Parathyroid adenoma (tissue), 2 donors: Measurements from ENCODE around the gene BSDC1.
A peak's percentile ranks its signal among the peaks of the same experiment; 100 is the strongest.
"Not testable (repeated sequence)": the region's sequence is repeated elsewhere in the genome, so short reads cannot be mapped to it uniquely, and the experiment has no call there.

Experiments used
- H2AFZ ChIP-seq: fragments of 300-600 bp; sonication (generic); one replicate; pipeline ENCODE4 v1.7.0; 2017; ENCODE audit warnings: antibody characterized with exemption, mild to moderate bottlenecking
- H3K27ac ChIP-seq: fragments of 300-600 bp; sonication (generic); one replicate; pipeline ENCODE4 v1.7.0; 2017
- H3K27me3 ChIP-seq: fragments of 300-600 bp; sonication (generic); one replicate; pipeline ENCODE4 v1.7.0; 2017; ENCODE audit warnings: low read length; ENCODE audit not compliant: control insufficient read depth, insufficient read depth
- H3K36me3 ChIP-seq: fragments of 300-600 bp; sonication (generic); one replicate; pipeline ENCODE4 v1.7.0; 2017; ENCODE audit warnings: low read length; ENCODE audit not compliant: control insufficient read depth, insufficient read depth
- H3K4me1 ChIP-seq: fragments of 300-600 bp; sonication (generic); one replicate; pipeline ENCODE4 v1.7.0; 2017; ENCODE audit warnings: control low read depth
- H3K4me2 ChIP-seq: fragments of 300-600 bp; sonication (generic); one replicate; pipeline ENCODE4 v1.7.0; 2017; ENCODE audit warnings: low read length
- H3K4me3 ChIP-seq: fragments of 300-600 bp; sonication (generic); one replicate; pipeline ENCODE4 v1.7.0; 2017; ENCODE audit warnings: low read depth, low read length
- H3K79me2 ChIP-seq: fragments of 300-600 bp; sonication (generic); one replicate; pipeline ENCODE4 v1.7.0; 2017; ENCODE audit warnings: control low read depth
- H3K9ac ChIP-seq: fragments of 300-600 bp; sonication (generic); one replicate; pipeline ENCODE4 v1.7.0; 2017; ENCODE audit warnings: mild to moderate bottlenecking
- H3K9me3 ChIP-seq: fragments of 300-600 bp; sonication (generic); one replicate; pipeline ENCODE4 v1.7.0; 2017; ENCODE audit warnings: low read length; ENCODE audit not compliant: control insufficient read depth
- TF ChIP-seq, protein P1 (sequence below): fragments of 300-600 bp; sonication (generic); IDR thresholded peaks from one replicate; pipeline ENCODE4 v1.7.0; 2017; ENCODE audit warnings: antibody characterized with exemption, mild to moderate bottlenecking
- donor health status: primary hyperparathyroidism.

BSDC1 gene, protein sequence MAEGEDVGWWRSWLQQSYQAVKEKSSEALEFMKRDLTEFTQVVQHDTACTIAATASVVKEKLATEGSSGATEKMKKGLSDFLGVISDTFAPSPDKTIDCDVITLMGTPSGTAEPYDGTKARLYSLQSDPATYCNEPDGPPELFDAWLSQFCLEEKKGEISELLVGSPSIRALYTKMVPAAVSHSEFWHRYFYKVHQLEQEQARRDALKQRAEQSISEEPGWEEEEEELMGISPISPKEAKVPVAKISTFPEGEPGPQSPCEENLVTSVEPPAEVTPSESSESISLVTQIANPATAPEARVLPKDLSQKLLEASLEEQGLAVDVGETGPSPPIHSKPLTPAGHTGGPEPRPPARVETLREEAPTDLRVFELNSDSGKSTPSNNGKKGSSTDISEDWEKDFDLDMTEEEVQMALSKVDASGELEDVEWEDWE

GRCh38 chr1:32394141-32394889, at the start of gene BSDC1:
TSS of gene BSDC1 (minus strand) at chr1:32394441. CDS start at chr1:32394414, 27 bp downstream.
- H3K4me1 ChIP-seq: peaks cover 2% of the 10 kb centered on the region
- peak within 1 kb of the TSS; percentile 93 for H3K27ac ChIP-seq
- H3K36me3 ChIP-seq: no peaks in the 10 kb centered on the region
- H3K4me2 ChIP-seq: peak within 1 kb of the TSS; percentile 92
- H2AFZ ChIP-seq: peak within 1 kb of the TSS; percentile 95
- H3K4me3 ChIP-seq: peak within 1 kb of the TSS; percentile 88
- no peaks in the 10 kb centered on the region for H3K27me3 ChIP-seq
- peaks cover 28% of the 10 kb centered on the region for H3K79me2 ChIP-seq
- H3K9ac ChIP-seq: peak within 1 kb of the TSS; percentile 63
- TF ChIP-seq, protein P1, sequence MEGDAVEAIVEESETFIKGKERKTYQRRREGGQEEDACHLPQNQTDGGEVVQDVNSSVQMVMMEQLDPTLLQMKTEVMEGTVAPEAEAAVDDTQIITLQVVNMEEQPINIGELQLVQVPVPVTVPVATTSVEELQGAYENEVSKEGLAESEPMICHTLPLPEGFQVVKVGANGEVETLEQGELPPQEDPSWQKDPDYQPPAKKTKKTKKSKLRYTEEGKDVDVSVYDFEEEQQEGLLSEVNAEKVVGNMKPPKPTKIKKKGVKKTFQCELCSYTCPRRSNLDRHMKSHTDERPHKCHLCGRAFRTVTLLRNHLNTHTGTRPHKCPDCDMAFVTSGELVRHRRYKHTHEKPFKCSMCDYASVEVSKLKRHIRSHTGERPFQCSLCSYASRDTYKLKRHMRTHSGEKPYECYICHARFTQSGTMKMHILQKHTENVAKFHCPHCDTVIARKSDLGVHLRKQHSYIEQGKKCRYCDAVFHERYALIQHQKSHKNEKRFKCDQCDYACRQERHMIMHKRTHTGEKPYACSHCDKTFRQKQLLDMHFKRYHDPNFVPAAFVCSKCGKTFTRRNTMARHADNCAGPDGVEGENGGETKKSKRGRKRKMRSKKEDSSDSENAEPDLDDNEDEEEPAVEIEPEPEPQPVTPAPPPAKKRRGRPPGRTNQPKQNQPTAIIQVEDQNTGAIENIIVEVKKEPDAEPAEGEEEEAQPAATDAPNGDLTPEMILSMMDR: no peak
- no peaks in the 10 kb centered on the region for H3K9me3 ChIP-seq

GRCh38 chr1:32441467-32441866, 47.2 kb upstream of the BSDC1 start:
- H3K79me2 ChIP-seq, H3K36me3 ChIP-seq, H3K4me1 ChIP-seq, H2AFZ ChIP-seq, H3K4me2 ChIP-seq, H3K4me3 ChIP-seq, H3K9me3 ChIP-seq, H3K27me3 ChIP-seq, H3K9ac ChIP-seq, H3K27ac ChIP-seq: not testable (repeated sequence)

GRCh38 chr1:32438777-32439176, 44.5 kb upstream of the BSDC1 start:
- not testable (repeated sequence) for H3K4me2 ChIP-seq, H3K36me3 ChIP-seq, H3K79me2 ChIP-seq, H3K9ac ChIP-seq, H3K27ac ChIP-seq, H3K27me3 ChIP-seq, H3K4me1 ChIP-seq, H3K4me3 ChIP-seq, H3K9me3 ChIP-seq, H2AFZ ChIP-seq

DNA sequence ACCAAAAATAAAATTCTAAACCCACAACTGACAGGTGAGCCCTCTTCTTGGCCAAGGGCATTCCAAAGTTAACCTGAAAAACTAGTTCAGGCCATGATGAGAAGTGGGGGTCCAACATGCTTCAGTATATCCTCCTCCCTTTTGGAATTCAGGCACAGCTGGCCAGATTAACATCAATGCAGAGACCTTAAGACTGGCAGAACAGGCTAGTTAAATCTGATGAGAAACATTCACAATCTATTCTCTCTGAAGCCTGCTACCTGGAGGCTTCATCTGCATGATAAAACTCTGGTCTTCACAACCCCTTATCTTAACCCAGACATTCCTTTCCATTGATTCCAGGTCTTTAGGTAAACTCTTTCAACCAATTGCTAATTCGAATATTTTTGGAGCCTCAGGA, 43.9 kb upstream of the BSDC1 start:
- Histone ChIP-seq H3K4me1 (no peaks in the 10 kb centered on the region), H3K9ac (no peak overlapping the region), H3K4me3 (no peak overlapping the region), H3K27ac (no peak overlapping the region), H3K4me2 (no peak overlapping the region), H2AFZ (no peak overlapping the region), H3K9me3 (no peaks in the 10 kb centered on the region), H3K79me2 (no peaks in the 10 kb centered on the region), H3K27me3 (no peaks in the 10 kb centered on the region), H3K36me3 (no peaks in the 10 kb centered on the region)
- TF ChIP-seq, protein P1: no peak

DNA sequence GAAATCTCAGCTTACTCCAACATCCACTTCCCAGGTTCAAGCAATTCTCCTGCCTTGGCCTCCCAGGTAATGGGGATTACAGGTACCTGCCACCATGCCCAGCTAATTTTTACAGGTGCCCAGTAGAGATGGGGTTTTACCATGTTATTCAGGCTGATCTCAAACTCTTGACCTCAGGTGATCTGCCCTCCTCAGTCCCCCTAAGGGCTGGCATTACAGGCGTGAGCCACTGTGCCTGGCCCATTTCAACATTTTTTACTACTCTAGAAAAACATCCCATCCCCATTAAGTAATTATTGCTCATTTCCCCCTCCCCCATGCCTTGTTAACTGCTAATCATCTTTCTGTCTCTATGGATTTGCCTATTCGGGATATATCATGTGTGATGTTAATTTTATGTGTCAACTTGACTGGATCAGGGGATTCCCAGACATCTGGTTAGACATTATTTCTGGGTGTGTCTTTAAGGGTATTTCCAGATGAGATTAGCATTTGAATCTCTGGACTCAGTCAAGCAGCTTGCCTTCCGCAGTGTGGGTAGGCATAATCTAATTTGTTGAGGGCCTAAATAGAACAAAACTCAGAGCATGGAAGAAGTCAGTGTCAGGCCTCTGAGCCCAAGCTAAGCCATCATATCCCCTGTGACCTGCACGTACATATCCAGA, 37.6 kb upstream of the BSDC1 start:
- H3K4me1 ChIP-seq: no peaks in the 10 kb centered on the region
- no peaks in the 10 kb centered on the region for H3K9me3 ChIP-seq
- no peaks in the 10 kb centered on the region for H3K36me3 ChIP-seq
- H3K4me2 ChIP-seq: no peak overlapping the region
- no peak overlapping the region for H3K27ac ChIP-seq
- TF ChIP-seq, protein P1: no peak
- H3K4me3 ChIP-seq: no peak overlapping the region
- H3K9ac ChIP-seq: no peak overlapping the region
- H3K79me2 ChIP-seq: no peaks in the 10 kb centered on the region
- no peaks in the 10 kb centered on the region for H3K27me3 ChIP-seq
- no peak overlapping the region for H2AFZ ChIP-seq
